Measurements from ENCODE around the gene USP34. TPM values are rescaled to one million over a fixed set of nuclear protein-coding genes. Genes with fewer than 3 reads are reported as not detected.
"Not testable (repeated sequence)": the region's sequence is repeated elsewhere in the genome, so short reads cannot be mapped to it uniquely, and the experiment has no call there.

Gene USP34, protein sequence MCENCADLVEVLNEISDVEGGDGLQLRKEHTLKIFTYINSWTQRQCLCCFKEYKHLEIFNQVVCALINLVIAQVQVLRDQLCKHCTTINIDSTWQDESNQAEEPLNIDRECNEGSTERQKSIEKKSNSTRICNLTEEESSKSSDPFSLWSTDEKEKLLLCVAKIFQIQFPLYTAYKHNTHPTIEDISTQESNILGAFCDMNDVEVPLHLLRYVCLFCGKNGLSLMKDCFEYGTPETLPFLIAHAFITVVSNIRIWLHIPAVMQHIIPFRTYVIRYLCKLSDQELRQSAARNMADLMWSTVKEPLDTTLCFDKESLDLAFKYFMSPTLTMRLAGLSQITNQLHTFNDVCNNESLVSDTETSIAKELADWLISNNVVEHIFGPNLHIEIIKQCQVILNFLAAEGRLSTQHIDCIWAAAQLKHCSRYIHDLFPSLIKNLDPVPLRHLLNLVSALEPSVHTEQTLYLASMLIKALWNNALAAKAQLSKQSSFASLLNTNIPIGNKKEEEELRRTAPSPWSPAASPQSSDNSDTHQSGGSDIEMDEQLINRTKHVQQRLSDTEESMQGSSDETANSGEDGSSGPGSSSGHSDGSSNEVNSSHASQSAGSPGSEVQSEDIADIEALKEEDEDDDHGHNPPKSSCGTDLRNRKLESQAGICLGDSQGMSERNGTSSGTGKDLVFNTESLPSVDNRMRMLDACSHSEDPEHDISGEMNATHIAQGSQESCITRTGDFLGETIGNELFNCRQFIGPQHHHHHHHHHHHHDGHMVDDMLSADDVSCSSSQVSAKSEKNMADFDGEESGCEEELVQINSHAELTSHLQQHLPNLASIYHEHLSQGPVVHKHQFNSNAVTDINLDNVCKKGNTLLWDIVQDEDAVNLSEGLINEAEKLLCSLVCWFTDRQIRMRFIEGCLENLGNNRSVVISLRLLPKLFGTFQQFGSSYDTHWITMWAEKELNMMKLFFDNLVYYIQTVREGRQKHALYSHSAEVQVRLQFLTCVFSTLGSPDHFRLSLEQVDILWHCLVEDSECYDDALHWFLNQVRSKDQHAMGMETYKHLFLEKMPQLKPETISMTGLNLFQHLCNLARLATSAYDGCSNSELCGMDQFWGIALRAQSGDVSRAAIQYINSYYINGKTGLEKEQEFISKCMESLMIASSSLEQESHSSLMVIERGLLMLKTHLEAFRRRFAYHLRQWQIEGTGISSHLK (N-terminal part only)
- 159 TPM for total RNA-seq

GRCh38 chr2:61470965-61471904, at the start of gene USP34:
Gene USP34 (minus strand): TSS chr2:61471087. CDS start chr2:61470692, 395 bp downstream.
- Histone ChIP-seq H3K4me1 (ENCODE audit: insufficient read depth, low read length) (peaks cover 54% of the 10 kb centered on the region), H3K9me3 (ENCODE audit: low read depth, low read length) (no peaks in the 10 kb centered on the region), H3K27me3 (ENCODE audit: insufficient read depth, low read length) (no peaks in the 10 kb centered on the region), H3K4me3 (ENCODE audit: low read length) (peak within 1 kb of the TSS; percentile 98)

- H3K4me3 ChIP-seq (ENCODE audit: low read length): no peak overlapping the region
- H3K27me3 ChIP-seq (ENCODE audit: insufficient read depth, low read length): no peaks in the 10 kb centered on the region
- H3K9me3 ChIP-seq (ENCODE audit: low read depth, low read length): no peaks in the 10 kb centered on the region
- H3K4me1 ChIP-seq (ENCODE audit: insufficient read depth, low read length): no peaks in the 10 kb centered on the region
Measured at GRCh38 chr2:61520261-61520660, 49.4 kb upstream of the USP34 start.

DNA sequence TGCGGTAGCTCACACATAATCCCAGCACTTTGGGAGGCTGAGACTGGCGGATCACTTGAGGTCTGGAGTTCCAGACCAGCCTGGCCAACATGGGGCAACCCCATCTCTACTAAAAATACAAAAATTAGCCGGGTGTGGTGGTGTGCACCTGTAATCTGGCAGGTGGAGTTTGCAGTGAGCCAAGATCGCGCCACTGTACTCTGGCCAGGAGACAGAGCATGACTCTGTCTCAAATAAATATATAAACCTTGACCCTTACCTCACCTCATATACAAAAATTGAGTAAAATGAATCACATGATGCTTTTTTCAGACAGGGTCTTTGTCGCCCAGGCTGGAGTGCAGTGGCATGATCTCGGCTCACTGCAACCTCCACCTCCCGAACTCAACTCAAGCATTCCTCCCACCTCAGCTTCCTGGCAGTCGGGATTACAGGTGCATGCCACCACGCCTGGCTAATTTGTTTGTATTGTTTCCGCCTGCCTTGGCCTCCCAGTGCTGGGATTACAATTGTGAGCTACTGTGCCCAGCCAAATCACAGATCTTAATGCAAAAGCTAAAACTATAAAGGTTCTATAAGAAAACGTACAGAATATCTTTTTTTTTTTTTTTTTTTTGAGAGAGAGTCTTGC, 42.0 kb upstream of the USP34 start:
- no peaks in the 10 kb centered on the region for H3K4me1 ChIP-seq (ENCODE audit: insufficient read depth, low read length)
- no peaks in the 10 kb centered on the region for H3K27me3 ChIP-seq (ENCODE audit: insufficient read depth, low read length)
- H3K4me3 ChIP-seq (ENCODE audit: low read length): no peak overlapping the region
- H3K9me3 ChIP-seq (ENCODE audit: low read depth, low read length): no peaks in the 10 kb centered on the region

DNA sequence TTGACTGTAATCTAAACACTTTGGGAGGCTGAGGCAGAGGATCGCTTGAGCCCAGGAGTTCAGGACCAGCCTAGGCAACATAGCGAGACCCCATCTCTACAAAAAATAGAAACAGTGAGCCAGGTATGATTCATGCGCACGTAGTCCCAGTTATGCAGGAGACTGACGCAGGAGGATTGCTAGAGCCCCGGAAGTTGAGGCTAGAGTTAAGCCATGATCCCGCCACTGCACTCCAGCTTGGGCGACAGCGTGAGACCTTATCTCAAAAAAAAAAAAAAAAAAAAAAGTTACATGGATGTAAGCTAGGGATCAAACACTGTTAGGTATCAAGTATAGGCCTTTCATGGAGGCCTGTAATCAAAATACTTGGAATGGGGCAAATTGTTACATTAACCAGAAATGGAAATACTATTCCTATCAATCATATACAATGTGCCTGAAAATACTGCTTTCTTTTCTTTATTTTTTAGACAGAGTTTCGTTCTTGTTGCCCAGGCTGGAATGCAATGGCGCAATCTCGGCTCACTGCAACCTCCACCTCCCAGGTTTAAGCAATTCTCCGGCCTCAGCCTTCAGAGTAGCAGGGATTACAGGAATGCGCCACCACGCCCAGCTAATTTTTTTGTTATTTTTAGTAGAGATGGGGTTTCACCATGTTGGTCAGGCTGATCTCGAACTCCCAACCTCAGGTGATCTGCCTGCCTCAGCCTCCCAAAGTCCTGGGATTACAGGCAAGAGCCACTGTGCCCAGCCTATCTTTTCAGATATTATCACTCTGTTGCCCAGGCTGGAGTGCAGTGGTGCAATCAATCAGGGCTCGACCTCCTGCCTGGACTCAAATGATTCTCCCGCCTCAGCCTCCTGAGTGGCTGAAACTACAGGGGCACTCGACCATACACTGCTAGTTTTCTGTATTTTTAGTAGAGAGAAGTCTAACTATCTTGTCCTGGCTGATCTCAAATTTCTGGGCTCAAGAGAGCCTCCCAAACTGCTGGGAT, 40.1 kb upstream of the USP34 start:
- Histone ChIP-seq H3K4me1 (ENCODE audit: insufficient read depth, low read length) (no peaks in the 10 kb centered on the region), H3K9me3 (ENCODE audit: low read depth, low read length) (no peaks in the 10 kb centered on the region), H3K27me3 (ENCODE audit: insufficient read depth, low read length) (no peaks in the 10 kb centered on the region), H3K4me3 (ENCODE audit: low read length) (no peak overlapping the region)

DNA sequence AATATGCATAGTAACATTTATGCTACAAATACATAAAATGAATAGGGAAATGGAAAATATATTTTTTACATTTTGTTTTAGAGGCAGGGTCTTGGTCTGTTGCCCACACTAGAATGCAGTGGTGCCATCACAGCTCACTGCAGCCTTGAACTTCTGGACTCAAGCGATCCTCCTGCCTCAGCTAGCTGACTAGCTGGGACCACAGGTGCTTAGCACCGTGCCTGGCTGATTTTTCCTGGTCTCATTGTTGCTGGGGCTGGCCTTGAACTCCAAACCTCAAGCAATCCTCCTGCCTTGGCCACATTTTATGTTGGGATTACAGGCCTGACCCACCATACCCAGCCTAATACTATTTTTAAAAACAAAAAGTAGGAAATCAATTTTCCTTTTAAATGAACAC, 34.1 kb upstream of the USP34 start:
- Histone ChIP-seq H3K27me3 (ENCODE audit: insufficient read depth, low read length) (no peaks in the 10 kb centered on the region), H3K4me3 (ENCODE audit: low read length) (no peak overlapping the region), H3K9me3 (ENCODE audit: low read depth, low read length) (no peaks in the 10 kb centered on the region), H3K4me1 (ENCODE audit: insufficient read depth, low read length) (no peaks in the 10 kb centered on the region)

GRCh38 chr2:61499060-61499459, 28.2 kb upstream of the USP34 start:
- Histone ChIP-seq H3K9me3 (ENCODE audit: low read depth, low read length) (no peaks in the 10 kb centered on the region), H3K27me3 (ENCODE audit: insufficient read depth, low read length) (no peaks in the 10 kb centered on the region), H3K4me3 (ENCODE audit: low read length) (no peak overlapping the region), H3K4me1 (ENCODE audit: insufficient read depth, low read length) (no peaks in the 10 kb centered on the region)

- no peak overlapping the region for H3K4me3 ChIP-seq (ENCODE audit: low read length)
- H3K4me1 ChIP-seq (ENCODE audit: insufficient read depth, low read length): no peaks in the 10 kb centered on the region
- no peaks in the 10 kb centered on the region for H3K9me3 ChIP-seq (ENCODE audit: low read depth, low read length)
- H3K27me3 ChIP-seq (ENCODE audit: insufficient read depth, low read length): no peaks in the 10 kb centered on the region
Measured at GRCh38 chr2:61493523-61493942, 22.6 kb upstream of the USP34 start.

- Histone ChIP-seq H3K27me3 (ENCODE audit: insufficient read depth, low read length) (no peaks in the 10 kb centered on the region), H3K9me3 (ENCODE audit: low read depth, low read length) (no peaks in the 10 kb centered on the region), H3K4me3 (ENCODE audit: low read length) (no peak overlapping the region), H3K4me1 (ENCODE audit: insufficient read depth, low read length) (no peaks in the 10 kb centered on the region)
Measured at GRCh38 chr2:61492476-61492875, 21.6 kb upstream of the USP34 start.

DNA sequence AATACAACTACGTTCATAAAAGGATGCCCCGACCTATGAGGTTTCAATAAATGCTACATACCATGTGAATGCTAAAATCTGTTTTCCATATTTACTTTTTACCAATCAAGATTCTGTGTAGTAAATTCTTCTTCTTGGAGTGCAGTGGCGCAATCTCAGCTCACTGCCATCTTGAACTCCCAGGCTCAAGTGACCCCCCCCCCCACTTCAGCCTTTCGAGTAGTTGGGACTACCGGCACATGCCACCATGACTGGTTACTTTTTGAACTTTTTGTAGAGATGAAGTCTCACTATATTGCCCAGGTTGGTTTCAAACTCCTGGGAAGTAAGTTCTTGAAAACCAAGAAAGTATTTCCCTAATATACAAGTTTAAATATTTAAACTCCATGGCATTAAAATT, 14.4 kb upstream of the USP34 start:
- no peaks in the 10 kb centered on the region for H3K4me1 ChIP-seq (ENCODE audit: insufficient read depth, low read length)

DNA sequence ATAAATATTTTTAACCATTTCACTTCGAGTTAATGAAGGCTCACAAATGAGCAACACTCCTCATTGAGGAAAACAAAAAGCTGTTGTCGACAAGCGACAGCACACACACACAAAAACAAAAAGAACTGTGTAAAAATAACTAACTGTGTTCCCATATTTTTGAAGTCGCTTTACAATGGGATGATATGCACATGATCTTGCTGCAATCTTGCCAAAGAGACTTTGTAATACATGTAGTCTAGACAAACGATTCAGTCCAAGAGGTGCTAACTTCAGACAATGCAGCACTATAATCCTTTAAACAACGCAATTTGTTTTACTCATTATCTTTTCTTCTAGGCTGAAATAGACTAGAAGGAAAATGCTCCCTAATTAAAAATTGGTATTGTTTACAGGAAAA, 7.2 kb upstream of the USP34 start:
- H3K9me3 ChIP-seq (ENCODE audit: low read depth, low read length): no peaks in the 10 kb centered on the region
- H3K27me3 ChIP-seq (ENCODE audit: insufficient read depth, low read length): no peaks in the 10 kb centered on the region
- no peak overlapping the region for H3K4me3 ChIP-seq (ENCODE audit: low read length)
- H3K4me1 ChIP-seq (ENCODE audit: insufficient read depth, low read length): peaks cover 3% of the 10 kb centered on the region

More for the DNA sequence above, 14.4 kb upstream of the USP34 start:
- Histone ChIP-seq H3K4me3 (ENCODE audit: low read length) (no peak overlapping the region), H3K9me3 (ENCODE audit: low read depth, low read length) (no peaks in the 10 kb centered on the region), H3K27me3 (ENCODE audit: insufficient read depth, low read length) (no peaks in the 10 kb centered on the region)

GRCh38 chr2:61476929-61477589, 6.2 kb upstream of the USP34 start:
- H3K27me3 ChIP-seq (ENCODE audit: insufficient read depth, low read length); H3K4me3 ChIP-seq (ENCODE audit: low read length); H3K9me3 ChIP-seq (ENCODE audit: low read depth, low read length): not testable (repeated sequence)
- peaks cover 11% of the 10 kb centered on the region for H3K4me1 ChIP-seq (ENCODE audit: insufficient read depth, low read length)

- Histone ChIP-seq H3K4me1 (ENCODE audit: insufficient read depth, low read length) (peaks cover 45% of the 10 kb centered on the region), H3K4me3 (ENCODE audit: low read length) (peak overlapping the region; percentile 98), H3K27me3 (ENCODE audit: insufficient read depth, low read length) (no peaks in the 10 kb centered on the region), H3K9me3 (ENCODE audit: low read depth, low read length) (no peaks in the 10 kb centered on the region)
Measured at GRCh38 chr2:61471905-61472805, 1.3 kb upstream of the USP34 start.

All from mononuclear cell (primary cell).